IMR-90 (cell line): ENCODE results near the gene CDKN2B-AS1. TPM values are rescaled to one million over a fixed set of nuclear protein-coding genes. Genes with fewer than 3 reads are reported as not detected.

Source experiments
- ATAC-seq: fragments of 200-7000 bp; cut with Tn5 transposase; 2 replicates; pipeline ENCODE4 v1.9.1; 2020; ENCODE audit warnings: low read depth, mild to moderate bottlenecking, moderate library complexity
- BruUV-seq: library from RNA; stranded (reverse); fragments of 400-500 nt; replicated peaks from 2 replicates; lab custom pipeline; 2021; lab: Mats Ljungman, UMichigan
- CTCF ChIA-PET: fragments of 300-600 bp; formaldehyde crosslinking; extraction: SDS; loops from one replicate; lab custom pipeline; 2021; ENCODE audit warnings: antibody characterized with exemption; lab: Yijun Ruan, JAX
- POLR2A ChIA-PET: fragments of 300-600 bp; sonication (Branson Sonifier 250); formaldehyde crosslinking; loops from one replicate; lab custom pipeline; 2022; ENCODE audit warnings: antibody characterized with exemption; ENCODE audit not compliant: unreplicated experiment; lab: Charles Lee
- DNase-seq: peaks from one replicate; pipeline ENCODE4 v3.0.0; 2013
- H2AFZ ChIP-seq: replicated peaks from 2 replicates; pipeline ENCODE3; 2013; ENCODE audit warnings: low read length, mild to moderate bottlenecking; ENCODE audit not compliant: poor library complexity
- H2AK5ac ChIP-seq: 2 replicates; pipeline ENCODE4 v1.6.1; 2013; ENCODE audit warnings: low read depth, low read length, inconsistent platforms
- H2AK9ac ChIP-seq: replicated peaks from 2 replicates; pipeline ENCODE3; 2013; ENCODE audit warnings: mild to moderate bottlenecking, low read depth, low read length, moderate library complexity; ENCODE audit not compliant: poor library complexity
- H2BK120ac ChIP-seq: 2 replicates; pipeline ENCODE4 v1.6.1; 2013; ENCODE audit warnings: low read depth, low read length, inconsistent platforms
- H2BK15ac ChIP-seq: 3 replicates; pipeline ENCODE4 v1.6.1; 2013; ENCODE audit warnings: low read depth, low read length, inconsistent platforms
- H2BK20ac ChIP-seq: 2 replicates; pipeline ENCODE4 v1.6.1; 2013; ENCODE audit warnings: low read depth, mild to moderate bottlenecking, inconsistent platforms, low read length, moderate library complexity
- H2BK5ac ChIP-seq: 2 replicates; pipeline ENCODE4 v1.6.1; 2013; ENCODE audit warnings: mild to moderate bottlenecking, low read depth, low read length, inconsistent platforms; ENCODE audit not compliant: poor library complexity, severe bottlenecking
- H3K14ac ChIP-seq: replicated peaks from 2 replicates; pipeline ENCODE4 v1.6.1; 2013; ENCODE audit warnings: low read depth, low read length, inconsistent platforms
- H3K18ac ChIP-seq: 2 replicates; pipeline ENCODE4 v1.6.1; 2013; ENCODE audit warnings: low read depth, low read length, control low read depth
- H3K23ac ChIP-seq: 2 replicates; pipeline ENCODE4 v1.6.1; 2013; ENCODE audit warnings: low read depth, low read length, inconsistent platforms
- H3K27ac ChIP-seq: 2 replicates; pipeline ENCODE4 v1.5.1; 2013; ENCODE audit warnings: mild to moderate bottlenecking, control low read depth, low read length; ENCODE audit not compliant: insufficient read depth
- H3K27me3 ChIP-seq: 2 replicates; pipeline ENCODE4 v1.6.1; 2013; ENCODE audit warnings: low read length; ENCODE audit not compliant: control insufficient read depth, insufficient read depth
- H3K36me3 ChIP-seq: 2 replicates; pipeline ENCODE4 v1.6.1; 2013; ENCODE audit warnings: low read length, mixed read lengths; ENCODE audit not compliant: control insufficient read depth, insufficient read depth
- H3K4ac ChIP-seq: 2 replicates; pipeline ENCODE4 v1.6.1; 2013; ENCODE audit warnings: low read depth, low read length, inconsistent platforms
- H3K4me1 ChIP-seq: 2 replicates; pipeline ENCODE4 v1.6.1; 2013; ENCODE audit warnings: low read length, mixed read lengths; ENCODE audit not compliant: control insufficient read depth, insufficient read depth
- H3K4me2 ChIP-seq: 2 replicates; pipeline ENCODE4 v1.6.1; 2013; ENCODE audit warnings: low read depth, mild to moderate bottlenecking, control low read depth, low read length, moderate library complexity
- H3K4me3 ChIP-seq: 2 replicates; pipeline ENCODE4 v1.5.1; 2013; ENCODE audit warnings: low read depth, mild to moderate bottlenecking, control low read depth, low read length, moderate library complexity; ENCODE audit not compliant: insufficient read depth
- H3K56ac ChIP-seq: 2 replicates; pipeline ENCODE4 v1.6.1; 2013; ENCODE audit warnings: low read length, inconsistent platforms; ENCODE audit not compliant: insufficient read depth; ENCODE audit errors: extremely low read depth
- H3K79me1 ChIP-seq, 2 experiments: 2 replicates each; pipeline ENCODE4 v1.6.1; 2013; ENCODE audit warnings: low read length in 2 of 2, inconsistent platforms in 1 of 2, low read depth in 1 of 2
- H3K9ac ChIP-seq: 2 replicates; pipeline ENCODE4 v1.6.1; 2013; ENCODE audit warnings: low read depth, low read length, control low read depth
- H3K9me1 ChIP-seq: 2 replicates; pipeline ENCODE4 v1.6.1; 2013; ENCODE audit warnings: low read length, inconsistent platforms; ENCODE audit not compliant: insufficient read depth
- H3K9me3 ChIP-seq: 2 replicates; pipeline ENCODE4 v1.6.1; 2013; ENCODE audit warnings: low read length; ENCODE audit not compliant: control insufficient read depth, insufficient read depth
- H4K20me1 ChIP-seq: 2 replicates; pipeline ENCODE4 v1.6.1; 2013; ENCODE audit warnings: low read length, inconsistent platforms; ENCODE audit not compliant: insufficient read depth
- H4K5ac ChIP-seq: 2 replicates; pipeline ENCODE4 v1.6.1; 2013; ENCODE audit warnings: mild to moderate bottlenecking, low read depth, low read length, control low read depth
- H4K8ac ChIP-seq, 2 experiments: 2 replicates each; pipeline ENCODE4 v1.6.1; 2013; ENCODE audit warnings: low read depth in 2 of 2, low read length in 2 of 2, control low read depth in 1 of 2, inconsistent platforms in 1 of 2
- H4K91ac ChIP-seq: 2 replicates; pipeline ENCODE4 v1.6.1; 2013; ENCODE audit warnings: low read depth, low read length, inconsistent platforms; ENCODE audit not compliant: insufficient read depth
- BHLHE40 ChIP-seq: fragments of 150-350 bp; IDR thresholded peaks from 2 replicates; pipeline ENCODE4 v1.6.1; 2016; ENCODE audit warnings: mild to moderate bottlenecking, low read depth, low read length
- CEBPB ChIP-seq: IDR thresholded peaks from 2 replicates; pipeline ENCODE4 v1.6.1; 2012; ENCODE audit warnings: low read depth, low read length, improper control_type of control experiment
- CHD1 ChIP-seq: IDR thresholded peaks from 2 replicates; pipeline ENCODE4 v1.6.1; 2012; ENCODE audit warnings: low read depth, low read length, improper control_type of control experiment
- MAZ ChIP-seq: IDR thresholded peaks from 2 replicates; pipeline ENCODE4 v1.6.1; 2012; ENCODE audit warnings: low read depth, mild to moderate bottlenecking, low read length, improper control_type of control experiment, moderate library complexity, borderline replicate concordance
- RFX5 ChIP-seq: IDR thresholded peaks from 2 replicates; pipeline ENCODE4 v1.8.0; 2012; ENCODE audit warnings: low read depth, mild to moderate bottlenecking, low read length, moderate library complexity
- dilution Hi-C: fragments of 300-500 bp; cut with HindIII; formaldehyde crosslinking; loops from one replicate; pipeline ENCODE4 v1.14.3; 2018; ENCODE audit warnings: low sequenced_read_pairs; ENCODE audit not compliant: unreplicated experiment
- in situ Hi-C: fragments of 300-500 bp; cut with MboI; formaldehyde crosslinking; loops from 3 replicates; pipeline ENCODE4 v1.14.3; 2019; ENCODE audit warnings: low sequenced_read_pairs, inconsistent platforms, mixed read lengths
- intact Hi-C: fragments of 100-400 bp; cut with micrococcal nuclease; formaldehyde crosslinking; loops from 2 replicates; pipeline ENCODE4 v1.10.0; 2022
- polyA plus RNA-seq, 3 experiments: library from polyadenylated mRNA; depleted of rRNA; stranded (reverse); fragments of >200 nt; gene quantifications; 2 replicates each; pipeline ENCODE4 v1.2.3, GENCODE V29; 2012; ENCODE audit warnings: low replicate concordance in 1 of 3
- total RNA-seq: library from RNA; depleted of rRNA; stranded (reverse); fragments of >200 nt; gene quantifications from 2 replicates; pipeline ENCODE4 v1.2.3, GENCODE V29; 2012

Gene CDKN2B-AS1
- total and polyA plus RNA-seq, 2 of the 4 experiments (the other 2 are of a cell fraction) = 1.0 to 1.1 TPM

- Histone ChIP-seq H3K36me3 (no peaks in the 10 kb centered on the region), H2BK15ac (peak overlapping the region; percentile 68; the same call in 2 of the 3 replicates), H3K27ac (no peak overlapping the region), H3K9me1 (peaks cover 6% of the 10 kb centered on the region), H3K9me3 (no peaks in the 10 kb centered on the region), H3K4ac (peak overlapping the region; percentile 44; the same call in 1 of the 2 replicates), H3K4me3 (no peak overlapping the region), H4K8ac (peak overlapping the region in 1 of 2 experiments; percentile 79; a peak in 2 of 4 replicates), H2AK9ac (peak overlapping the region; percentile 17), H2AFZ (no peak overlapping the region), H3K18ac (peak overlapping the region; percentile 84; the same call in 1 of the 2 replicates), H3K9ac (no peak overlapping the region), H4K5ac (peak overlapping the region; percentile 57; the same call in 1 of the 2 replicates), H3K4me1 (peaks cover 23% of the 10 kb centered on the region), H4K91ac (peak overlapping the region; percentile 73; the same call in 1 of the 2 replicates), H3K4me2 (no peak overlapping the region), H2BK5ac (peak overlapping the region; percentile 85), H3K27me3 (no peaks in the 10 kb centered on the region), H3K56ac (peak overlapping the region; percentile 35; the same call in 1 of the 2 replicates), H3K23ac (no peak overlapping the region), H3K14ac (peak overlapping the region; percentile 41), H2AK5ac (no peak overlapping the region), H2BK20ac (peak overlapping the region; percentile 68), H2BK120ac (peak overlapping the region; percentile 78), H3K79me1 (no peaks in the 10 kb centered on the region), H4K20me1 (no peaks in the 10 kb centered on the region)
- in situ Hi-C loops = loop anchor here (25.0 kb wide), 1 partner anchor 303 kb away; the partner anchor contains the start of gene MTAP
- POLR2A ChIA-PET = no interaction called here
- intact Hi-C loops = loop anchor here (5.0 kb wide), 2 partner anchors 122 to 258 kb away; no protein-coding TSS in a partner anchor
- DNase-seq (peak; percentile 70), ATAC-seq (peak; percentile 20)
- TF ChIP-seq RFX5 (no peak), BHLHE40 (no peak), CHD1 (no peak), CEBPB (no peak), MAZ (no peak)
- no TSS peak for BruUV-seq
- dilution Hi-C loops = no loop called here
- CTCF ChIA-PET = no interaction called here
Observed at GRCh38 chr9:22114956-22115355, 120.4 kb downstream of the CDKN2B-AS1 start.
